ENCODE data around the gene DHPS. TPM values are rescaled to one million over a fixed set of nuclear protein-coding genes. Genes with fewer than 3 reads are reported as not detected.
"Not testable (repeated sequence)": the region's sequence is repeated elsewhere in the genome, so short reads cannot be mapped to it uniquely, and the experiment has no call there.

The DHPS gene
- total RNA-seq, 1 experiment from 2014 or later, result 69.1 TPM

DNA sequence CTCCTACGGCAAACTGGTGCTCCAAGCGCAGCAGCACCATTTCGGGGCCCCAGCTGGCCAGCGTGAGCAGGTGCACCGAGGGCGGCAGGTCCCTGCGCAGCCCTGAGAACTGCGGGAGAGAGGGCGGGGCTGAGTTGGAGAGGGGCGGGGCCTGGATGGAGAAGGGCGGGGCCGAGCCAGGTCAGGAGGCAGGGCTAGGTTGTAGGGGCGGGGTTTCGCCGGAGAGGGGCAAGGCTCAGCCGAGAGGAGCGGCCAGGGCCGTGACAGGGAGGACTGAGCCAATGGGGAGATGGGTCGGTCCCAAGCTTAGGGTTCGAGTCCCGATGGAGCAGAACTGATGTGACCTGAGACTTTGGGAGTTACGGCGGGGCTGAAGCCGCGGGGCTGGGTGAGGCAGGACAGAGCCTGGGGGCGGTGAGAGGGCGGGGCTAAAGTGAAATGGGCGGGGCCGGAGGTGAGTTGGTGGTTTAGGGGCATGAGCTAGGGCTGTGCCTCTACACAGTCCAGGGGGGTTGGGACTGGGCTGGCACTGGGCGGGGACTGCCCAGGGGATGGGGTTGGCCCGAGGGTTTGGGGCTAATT, 34.1 kb downstream of the DHPS start:
- H3K4me1 Mint-ChIP-seq (ENCODE audit: low read depth, unreplicated experiment), result no peaks in the 10 kb centered on the region
- no peak overlapping the region for H3K4me3 Mint-ChIP-seq (ENCODE audit: low read depth, unreplicated experiment)
- H3K36me3 Mint-ChIP-seq (ENCODE audit: insufficient read depth, unreplicated experiment), result peaks cover 30% of the 10 kb centered on the region
- no peak overlapping the region for H3K27ac Mint-ChIP-seq (ENCODE audit: unreplicated experiment)
- DNase-seq, result no peak
- H3K27me3 Mint-ChIP-seq (ENCODE audit: unreplicated experiment), result no peaks in the 10 kb centered on the region
- intact Hi-C loops (cut with micrococcal nuclease; ENCODE audit: unreplicated experiment), result no loop called here
- CTCF ChIA-PET, result no interaction called here
- BruUV-seq (replicated peaks), result no TSS peak
- TF ChIP-seq, protein P1, sequence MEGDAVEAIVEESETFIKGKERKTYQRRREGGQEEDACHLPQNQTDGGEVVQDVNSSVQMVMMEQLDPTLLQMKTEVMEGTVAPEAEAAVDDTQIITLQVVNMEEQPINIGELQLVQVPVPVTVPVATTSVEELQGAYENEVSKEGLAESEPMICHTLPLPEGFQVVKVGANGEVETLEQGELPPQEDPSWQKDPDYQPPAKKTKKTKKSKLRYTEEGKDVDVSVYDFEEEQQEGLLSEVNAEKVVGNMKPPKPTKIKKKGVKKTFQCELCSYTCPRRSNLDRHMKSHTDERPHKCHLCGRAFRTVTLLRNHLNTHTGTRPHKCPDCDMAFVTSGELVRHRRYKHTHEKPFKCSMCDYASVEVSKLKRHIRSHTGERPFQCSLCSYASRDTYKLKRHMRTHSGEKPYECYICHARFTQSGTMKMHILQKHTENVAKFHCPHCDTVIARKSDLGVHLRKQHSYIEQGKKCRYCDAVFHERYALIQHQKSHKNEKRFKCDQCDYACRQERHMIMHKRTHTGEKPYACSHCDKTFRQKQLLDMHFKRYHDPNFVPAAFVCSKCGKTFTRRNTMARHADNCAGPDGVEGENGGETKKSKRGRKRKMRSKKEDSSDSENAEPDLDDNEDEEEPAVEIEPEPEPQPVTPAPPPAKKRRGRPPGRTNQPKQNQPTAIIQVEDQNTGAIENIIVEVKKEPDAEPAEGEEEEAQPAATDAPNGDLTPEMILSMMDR (IDR thresholded peaks at IDR 0.05; ENCODE audit: unreplicated experiment), result no peak
- H3K9me3 Mint-ChIP-seq (ENCODE audit: low read depth, unreplicated experiment), result no peaks in the 10 kb centered on the region

DNA sequence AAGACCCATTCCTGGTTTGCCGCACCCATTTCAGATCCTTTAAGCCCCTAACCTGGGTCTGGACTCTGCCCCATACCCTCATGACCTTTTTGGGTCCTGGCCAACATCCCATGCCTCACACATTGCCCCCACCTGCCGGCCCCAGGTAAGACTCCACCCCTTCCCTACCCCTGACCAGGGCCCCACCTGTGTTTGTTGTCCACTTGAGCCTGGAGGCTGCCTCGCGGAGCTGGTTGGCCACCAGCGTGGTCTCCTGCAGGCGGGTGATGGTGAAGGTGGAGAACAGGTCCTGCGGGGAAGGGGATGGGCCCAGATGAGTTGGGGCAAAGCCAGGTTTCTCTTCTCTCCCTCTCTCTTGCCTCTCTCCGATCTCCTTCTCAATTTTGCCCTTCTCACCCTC, 34.6 kb downstream of the DHPS start:
- Mint-ChIP-seq H3K9me3 (ENCODE audit: low read depth, unreplicated experiment) (no peaks in the 10 kb centered on the region), H3K27me3 (ENCODE audit: unreplicated experiment) (no peaks in the 10 kb centered on the region), H3K36me3 (ENCODE audit: insufficient read depth, unreplicated experiment) (peaks cover 27% of the 10 kb centered on the region), H3K4me1 (ENCODE audit: low read depth, unreplicated experiment) (no peaks in the 10 kb centered on the region), H3K27ac (ENCODE audit: unreplicated experiment) (no peak overlapping the region), H3K4me3 (ENCODE audit: low read depth, unreplicated experiment) (no peak overlapping the region)
- CTCF ChIA-PET, result no interaction called here
- TF ChIP-seq, protein P1 (IDR thresholded peaks at IDR 0.05; ENCODE audit: unreplicated experiment), result no peak
- intact Hi-C loops (cut with micrococcal nuclease; ENCODE audit: unreplicated experiment), result no loop called here
- no peak for DNase-seq
- no TSS peak for BruUV-seq (replicated peaks)

DNA sequence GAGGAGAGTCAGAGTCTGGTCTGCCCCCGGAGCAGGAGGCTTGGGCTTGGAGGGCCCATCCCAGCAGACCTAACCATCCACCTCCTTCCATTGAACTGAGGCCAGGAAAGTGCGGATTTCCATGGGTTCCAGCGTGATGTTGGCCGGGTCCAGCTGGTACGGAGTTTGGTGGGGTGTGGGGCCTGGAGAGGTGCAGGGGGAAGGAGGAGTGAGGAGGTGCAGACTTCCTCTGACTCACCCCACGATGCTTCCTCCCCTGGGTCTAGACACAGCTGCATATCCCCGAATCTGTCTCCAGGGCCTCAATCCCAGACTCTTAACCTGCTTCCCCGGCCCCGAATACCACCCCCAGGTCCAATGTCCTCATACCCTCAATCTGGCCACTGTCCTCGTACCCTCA, 35.1 kb downstream of the DHPS start:
- Mint-ChIP-seq H3K4me1 (ENCODE audit: low read depth, unreplicated experiment) (no peaks in the 10 kb centered on the region), H3K27me3 (ENCODE audit: unreplicated experiment) (no peaks in the 10 kb centered on the region), H3K4me3 (ENCODE audit: low read depth, unreplicated experiment) (no peak overlapping the region), H3K9me3 (ENCODE audit: low read depth, unreplicated experiment) (no peaks in the 10 kb centered on the region), H3K27ac (ENCODE audit: unreplicated experiment) (no peak overlapping the region), H3K36me3 (ENCODE audit: insufficient read depth, unreplicated experiment) (peaks cover 23% of the 10 kb centered on the region)
- BruUV-seq (replicated peaks), result no TSS peak
- CTCF ChIA-PET, result interaction anchor here (0.6 kb wide), 1 partner anchor 34 kb away, joined by 3 read pairs; no protein-coding TSS in a partner anchor
- TF ChIP-seq, protein P1 (IDR thresholded peaks at IDR 0.05; ENCODE audit: unreplicated experiment), result no peak
- DNase-seq, result no peak
- intact Hi-C loops (cut with micrococcal nuclease; ENCODE audit: unreplicated experiment), result no loop called here

DNA sequence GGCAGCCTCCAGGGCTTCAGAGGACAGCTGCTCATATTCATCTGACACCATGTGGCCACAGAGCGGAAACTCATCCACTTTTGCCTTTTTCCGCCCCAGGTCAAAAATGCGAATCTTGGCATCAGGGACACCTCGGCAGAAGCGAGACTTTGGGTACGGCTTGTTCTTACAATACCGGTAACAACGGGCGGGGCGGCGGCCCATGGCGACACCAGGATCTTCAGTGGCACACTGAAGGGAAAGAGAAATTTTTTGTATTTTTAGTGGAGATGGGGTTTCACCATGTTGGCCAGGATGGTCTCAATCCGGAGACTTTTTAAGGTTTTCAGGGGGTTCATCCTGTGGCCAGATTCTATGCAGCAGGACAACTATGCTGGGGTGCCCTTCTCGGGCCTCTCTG, 38.0 kb downstream of the DHPS start:
- H3K27ac Mint-ChIP-seq (ENCODE audit: unreplicated experiment); H3K9me3 Mint-ChIP-seq (ENCODE audit: low read depth, unreplicated experiment); H3K4me3 Mint-ChIP-seq (ENCODE audit: low read depth, unreplicated experiment); BruUV-seq (replicated peaks); H3K27me3 Mint-ChIP-seq (ENCODE audit: unreplicated experiment); intact Hi-C loops (cut with micrococcal nuclease; ENCODE audit: unreplicated experiment); H3K4me1 Mint-ChIP-seq (ENCODE audit: low read depth, unreplicated experiment); CTCF ChIA-PET; DNase-seq: not testable (repeated sequence)
- H3K36me3 Mint-ChIP-seq (ENCODE audit: insufficient read depth, unreplicated experiment), result peaks cover 18% of the 10 kb centered on the region

DNA sequence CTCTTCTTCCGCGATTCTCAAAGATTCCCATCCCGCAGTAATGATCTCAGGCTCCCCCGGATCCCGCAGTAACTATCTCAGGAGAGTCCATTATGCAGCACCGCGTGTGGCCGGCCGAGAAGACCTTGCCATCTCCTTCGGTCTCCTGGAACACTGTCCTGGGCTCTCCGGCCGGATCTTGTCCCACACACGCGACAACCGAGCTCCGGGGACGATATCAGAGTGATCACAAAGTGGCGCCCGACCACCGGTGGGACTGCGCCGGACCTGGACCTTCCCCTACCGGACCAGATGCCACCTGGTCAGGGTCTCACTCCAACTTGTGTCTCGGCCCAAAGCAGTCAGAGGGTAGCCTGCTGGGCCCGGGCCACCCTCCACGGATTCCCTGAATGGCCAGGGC, 39.2 kb downstream of the DHPS start:
- DNase-seq, result no peak
- CTCF ChIA-PET, result no interaction called here
- intact Hi-C loops (cut with micrococcal nuclease; ENCODE audit: unreplicated experiment), result no loop called here
- BruUV-seq (replicated peaks), result no TSS peak
- Mint-ChIP-seq H3K36me3 (ENCODE audit: insufficient read depth, unreplicated experiment) (peaks cover 6% of the 10 kb centered on the region), H3K27me3 (ENCODE audit: unreplicated experiment) (no peaks in the 10 kb centered on the region), H3K4me3 (ENCODE audit: low read depth, unreplicated experiment) (no peak overlapping the region), H3K9me3 (ENCODE audit: low read depth, unreplicated experiment) (no peaks in the 10 kb centered on the region), H3K27ac (ENCODE audit: unreplicated experiment) (no peak overlapping the region), H3K4me1 (ENCODE audit: low read depth, unreplicated experiment) (no peaks in the 10 kb centered on the region)
- TF ChIP-seq, protein P1 (IDR thresholded peaks at IDR 0.05; ENCODE audit: unreplicated experiment), result no peak

All from Calu3 (cell line).